Limb (tissue), 2 donors: ENCODE data around the gene PKIB.
"Not testable (repeated sequence)": the region's sequence is repeated elsewhere in the genome, so short reads cannot be mapped to it uniquely, and the experiment has no call there.

Experiments used
- DNase-seq, 2 donors: peaks; one replicate each; pipeline ENCODE4 v3.0.0-alpha.2; 2016; ENCODE audit errors: extremely low spot score in 2 of 2

Gene PKIB

GRCh38 chr6:122620902-122621301 is 10.7 kb downstream of the PKIB start:
- no peak for DNase-seq

GRCh38 chr6:122621638-122622037 is 11.4 kb downstream of the PKIB start:
- DNase-seq: no peak

- DNase-seq: no peak
These were observed 12.3 kb downstream of the PKIB start for GRCh38 chr6:122622479-122622878.

GRCh38 chr6:122623279-122623678 is 13.1 kb downstream of the PKIB start:
- no peak for DNase-seq

- no peak for DNase-seq
These were observed 14.6 kb downstream of the PKIB start for GRCh38 chr6:122624853-122625252.

- no peak for DNase-seq
These were observed 18.5 kb downstream of the PKIB start for GRCh38 chr6:122628714-122629113.

- DNase-seq: no peak
These were observed 21.5 kb downstream of the PKIB start for GRCh38 chr6:122631571-122632249.

- no peak for DNase-seq
These were observed 30.2 kb downstream of the PKIB start for GRCh38 chr6:122640366-122640765.

GRCh38 chr6:122641819-122642218 is 31.6 kb downstream of the PKIB start:
- no peak for DNase-seq

- not testable (repeated sequence) for DNase-seq
These were observed 32.4 kb downstream of the PKIB start for GRCh38 chr6:122642604-122643003.

GRCh38 chr6:122645256-122645655 is 35.1 kb downstream of the PKIB start:
- DNase-seq: no peak

- DNase-seq: no peak
These were observed 37.6 kb downstream of the PKIB start for GRCh38 chr6:122647765-122648164.

- no peak for DNase-seq
These were observed 38.5 kb downstream of the PKIB start for GRCh38 chr6:122648726-122649125.

- DNase-seq: no peak
These were observed 39.5 kb downstream of the PKIB start for GRCh38 chr6:122649701-122650100.

GRCh38 chr6:122650403-122650802 is 40.2 kb downstream of the PKIB start:
- no peak for DNase-seq

GRCh38 chr6:122651031-122651430 is 40.8 kb downstream of the PKIB start:
- no peak for DNase-seq

GRCh38 chr6:122651604-122652003 is 41.4 kb downstream of the PKIB start:
- no peak for DNase-seq

- DNase-seq: no peak
These were observed 42.2 kb downstream of the PKIB start for GRCh38 chr6:122652431-122652830.

- no peak for DNase-seq
These were observed 42.9 kb downstream of the PKIB start for GRCh38 chr6:122653094-122653493.

- no peak for DNase-seq
These were observed 43.8 kb downstream of the PKIB start for GRCh38 chr6:122654012-122654411.

- DNase-seq: no peak
These were observed 47.4 kb downstream of the PKIB start for GRCh38 chr6:122657601-122658000.

- no peak for DNase-seq
These were observed 50.1 kb downstream of the PKIB start for GRCh38 chr6:122660296-122660695.

GRCh38 chr6:122663981-122664380 is 53.8 kb downstream of the PKIB start:
- no peak for DNase-seq

GRCh38 chr6:122665929-122666328 is 55.7 kb downstream of the PKIB start:
- no peak for DNase-seq
